VCaP (cell line): ENCODE results near the gene PDLIM5.
"Not testable (repeated sequence)": the region's sequence is repeated elsewhere in the genome, so short reads cannot be mapped to it uniquely, and the experiment has no call there.

Source experiments
- H3K27ac ChIP-seq: fragments of 450-650 bp; 2 replicates; pipeline ENCODE4 v1.5.1; 2017
- CTCF ChIP-seq: fragments of 450-650 bp; conservative IDR thresholded peaks from 2 replicates; pipeline ENCODE4 v1.5.1; 2017; ENCODE audit warnings: mild to moderate bottlenecking, moderate library complexity

Gene PDLIM5

GRCh38 chr4:94550352-94550751, 98.6 kb downstream of the PDLIM5 start:
- no peak for TF ChIP-seq CTCF
- no peak overlapping the region for H3K27ac ChIP-seq

GRCh38 chr4:94550851-94551250, 99.1 kb downstream of the PDLIM5 start:
- TF ChIP-seq CTCF = no peak
- no peak overlapping the region for H3K27ac ChIP-seq

GRCh38 chr4:94551643-94552564, 100.2 kb downstream of the PDLIM5 start:
- TF ChIP-seq CTCF = no peak

GRCh38 chr4:94556047-94556446, 104.3 kb downstream of the PDLIM5 start:
- H3K27ac ChIP-seq = not testable (repeated sequence)

More at GRCh38 chr4:94551643-94552564, 100.2 kb downstream of the PDLIM5 start:
- no peak overlapping the region for H3K27ac ChIP-seq

- H3K27ac ChIP-seq = not testable (repeated sequence)
Observed at GRCh38 chr4:94557632-94558031, 105.9 kb downstream of the PDLIM5 start.

GRCh38 chr4:94558392-94558904, 106.7 kb downstream of the PDLIM5 start:
- TF ChIP-seq CTCF = no peak
- no peak overlapping the region for H3K27ac ChIP-seq

GRCh38 chr4:94559351-94559806, 107.6 kb downstream of the PDLIM5 start:
- no peak overlapping the region for H3K27ac ChIP-seq
- TF ChIP-seq CTCF = no peak

- no peak for TF ChIP-seq CTCF
Observed at GRCh38 chr4:94561249-94562024, 109.7 kb downstream of the PDLIM5 start.

More at GRCh38 chr4:94561249-94562024, 109.7 kb downstream of the PDLIM5 start:
- H3K27ac ChIP-seq = no peak overlapping the region
